Gastroesophageal sphincter (tissue), 4 donors: ENCODE measurements around the gene ABHD12. TPM values are rescaled to one million over a fixed set of nuclear protein-coding genes. Genes with fewer than 3 reads are reported as not detected.
A peak's percentile ranks its signal among the peaks of the same experiment; 100 is the strongest.

Experiments used
- ATAC-seq: fragments of 150-250 bp; one replicate; pipeline ENCODE4 v1.9.1; 2016; ENCODE audit warnings: mild to moderate bottlenecking, moderate library complexity
- H3K27ac ChIP-seq, 4 donors: fragments of 200-600 bp; sonication (generic) in 3 of 4; 1 replicate in 3 of 4; 2 replicates in 1 of 4; pipeline ENCODE4 v1.5.1; 2016 to 2019
- H3K27me3 ChIP-seq: fragments of 200-600 bp; sonication (generic); one replicate; pipeline ENCODE4 v1.5.1; 2019
- H3K36me3 ChIP-seq, 2 donors: fragments of 200-600 bp; sonication (generic); one replicate each; pipeline ENCODE4 v1.5.1; 2019; ENCODE audit warnings: control low read depth in 1 of 2
- H3K4me1 ChIP-seq, 3 donors: fragments of 200-600 bp; sonication (generic); 1 replicate in 2 of 3; 2 replicates in 1 of 3; pipeline ENCODE4 v1.5.1; 2016 to 2019; ENCODE audit warnings: control low read depth in 2 of 3
- H3K4me3 ChIP-seq, 2 donors: fragments of 200-600 bp; sonication (generic); one replicate each; pipeline ENCODE4 v1.5.1; 2019; ENCODE audit warnings: mild to moderate bottlenecking in 1 of 2, moderate library complexity in 1 of 2
- H3K9me3 ChIP-seq, 3 donors: fragments of 200-600 bp; sonication (generic); one replicate each; pipeline ENCODE4 v1.5.1; 2017 to 2019; ENCODE audit warnings: control low read depth in 2 of 3
- CTCF ChIP-seq, 4 experiments: fragments of 200-600 bp in 2 of 4; fragments of 450-650 bp in 2 of 4; sonication (generic) in 1 of 4; IDR thresholded peaks; one replicate each; pipeline ENCODE4 v1.5.1; 2017 to 2019; ENCODE audit warnings: antibody characterized with exemption in 4 of 4, mild to moderate bottlenecking in 2 of 4, moderate library complexity in 2 of 4
- EP300 ChIP-seq: sonication (generic); formaldehyde crosslinking; IDR thresholded peaks from one replicate; pipeline ENCODE4 v1.6.1; 2017; ENCODE audit warnings: antibody characterized with exemption, mild to moderate bottlenecking
- POLR2A ChIP-seq, 2 donors: fragments of 450-650 bp; IDR thresholded peaks; one replicate each; pipeline ENCODE4 v1.6.1; 2017; ENCODE audit warnings: antibody characterized with exemption in 2 of 2, mild to moderate bottlenecking in 2 of 2, moderate library complexity in 1 of 2
- POLR2AphosphoS5 ChIP-seq: sonication (generic); formaldehyde crosslinking; IDR thresholded peaks from one replicate; pipeline ENCODE4 v1.6.1; 2017; ENCODE audit warnings: antibody characterized with exemption
- WGBS, 2 donors: methylation state at CpG; one replicate each; pipeline ENCODE4 v1.1.5; 2018; ENCODE audit warnings: low coverage in 1 of 2; 5-methylcytosine and 5-hydroxymethylcytosine counted together
- total RNA-seq, 4 donors: library from RNA; depleted of rRNA; stranded (reverse); fragments of >200 nt; gene quantifications; one replicate each; pipeline ENCODE4 v1.1.0, GENCODE V29; 2016

ABHD12 gene
- 10 to 100 TPM; 19.2 to 45.9 (median 39.3) TPM for total RNA-seq

DNA sequence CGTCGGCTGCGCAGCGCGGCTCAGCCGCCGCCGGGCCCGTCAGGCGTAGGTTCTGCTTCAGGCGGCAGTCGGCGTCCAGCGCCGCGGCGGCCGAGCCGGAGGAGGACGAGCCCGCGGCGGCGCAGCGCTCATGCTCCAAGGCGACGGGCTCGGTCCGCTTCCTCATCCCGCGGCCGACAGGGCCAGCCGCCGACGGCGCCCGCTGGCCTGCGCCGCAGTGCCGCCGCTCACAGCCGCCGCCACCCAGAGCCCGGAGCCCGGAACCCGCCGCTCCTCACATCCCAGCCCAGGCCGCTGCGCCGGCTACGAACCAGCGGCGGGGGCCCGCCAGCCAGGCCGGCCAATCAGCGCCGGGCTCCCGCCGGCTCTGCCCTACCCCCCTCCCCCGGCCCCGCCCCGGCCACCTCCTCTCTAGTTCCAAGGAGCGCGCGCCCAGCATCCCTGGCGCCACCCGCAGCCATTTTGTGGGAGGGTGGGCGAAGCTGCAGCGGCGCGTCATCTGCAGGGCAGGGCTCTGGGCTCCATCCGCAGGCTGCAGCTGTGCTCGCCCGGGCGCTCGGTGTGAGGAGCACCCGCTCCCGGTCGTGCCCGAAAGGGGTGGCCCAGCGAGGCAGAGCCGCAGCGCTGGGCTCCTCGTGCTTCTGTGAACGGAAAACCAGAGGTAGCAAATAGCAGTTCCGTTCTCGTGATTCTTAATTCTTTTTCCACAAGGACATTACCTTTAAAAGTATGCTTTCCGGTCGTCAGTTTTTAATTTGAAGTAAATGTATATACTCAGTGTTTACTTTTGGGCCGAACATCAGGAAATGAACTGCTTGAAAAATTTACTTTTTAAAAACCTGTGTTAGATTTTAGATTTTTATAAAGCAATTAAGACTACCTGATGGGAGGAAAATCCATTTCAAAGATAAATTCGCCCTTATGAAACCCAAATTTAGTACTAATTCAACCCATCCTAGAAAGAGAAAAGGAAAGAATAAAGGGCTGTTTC is at the start of gene ABHD12:
Gene ABHD12 (minus strand): TSS at position 298 of the 991 bp plus-strand sequence. CDS start 132 bp downstream, at position 166.
- H3K4me3 ChIP-seq: peak within 1 kb of the TSS; percentile 93 to 96
- no peaks in the 10 kb centered on the region for H3K9me3 ChIP-seq
- TF ChIP-seq EP300: no peak
- peak in 1 of 4 experiments; percentile 33 for TF ChIP-seq CTCF (IDR thresholded peaks at IDR 0.05)
- TF ChIP-seq POLR2AphosphoS5: peak; percentile 68
- peak; percentile 82 to 92 for TF ChIP-seq POLR2A (IDR thresholded peaks at IDR 0.05)
- peaks cover 0 to 22% (median 0%) of the 10 kb centered on the region in 3 donors for H3K4me1 ChIP-seq
- WGBS, 2 donors: 0 to 6% methylated on average over 9 to 23 of the region's 91 CpGs
- H3K27ac ChIP-seq: peak within 1 kb of the TSS; percentile 84 to 97 (median 91)
- ATAC-seq: peak; percentile 98
- H3K27me3 ChIP-seq: no peaks in the 10 kb centered on the region
- H3K36me3 ChIP-seq: no peaks in the 10 kb centered on the region

DNA sequence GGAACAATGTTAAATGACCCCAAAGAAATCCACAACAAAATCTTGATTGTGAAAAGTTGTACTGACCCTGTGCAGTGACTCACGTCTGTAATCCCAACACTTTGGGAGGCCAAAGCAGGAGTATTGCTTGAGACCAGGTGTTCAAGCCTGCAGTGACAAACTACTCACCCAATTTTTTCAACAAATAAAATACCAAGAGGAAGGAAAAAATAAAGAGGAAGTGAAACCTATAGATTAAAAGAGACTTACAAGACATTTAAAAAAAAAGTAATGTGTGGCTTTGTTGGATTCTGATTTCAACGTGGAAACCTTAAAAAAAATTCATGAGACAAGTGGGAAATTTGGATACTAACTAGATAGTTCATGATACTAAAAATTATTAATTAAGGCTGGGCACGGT is 48.7 kb upstream of the ABHD12 start:
- no peaks in the 10 kb centered on the region for H3K36me3 ChIP-seq
- no peaks in the 10 kb centered on the region for H3K4me1 ChIP-seq
- H3K4me3 ChIP-seq: no peak overlapping the region
- H3K27ac ChIP-seq: no peak overlapping the region
- TF ChIP-seq EP300 (no peak), POLR2AphosphoS5 (no peak), POLR2A (IDR thresholded peaks at IDR 0.05) (no peak), CTCF (IDR thresholded peaks at IDR 0.05) (no peak)
- no peak for ATAC-seq
- no peaks in the 10 kb centered on the region for H3K27me3 ChIP-seq
- no peaks in the 10 kb centered on the region for H3K9me3 ChIP-seq
- 83 to 89% methylated on average over 2 to 3 of the region's 3 CpGs for WGBS, 2 donors

DNA sequence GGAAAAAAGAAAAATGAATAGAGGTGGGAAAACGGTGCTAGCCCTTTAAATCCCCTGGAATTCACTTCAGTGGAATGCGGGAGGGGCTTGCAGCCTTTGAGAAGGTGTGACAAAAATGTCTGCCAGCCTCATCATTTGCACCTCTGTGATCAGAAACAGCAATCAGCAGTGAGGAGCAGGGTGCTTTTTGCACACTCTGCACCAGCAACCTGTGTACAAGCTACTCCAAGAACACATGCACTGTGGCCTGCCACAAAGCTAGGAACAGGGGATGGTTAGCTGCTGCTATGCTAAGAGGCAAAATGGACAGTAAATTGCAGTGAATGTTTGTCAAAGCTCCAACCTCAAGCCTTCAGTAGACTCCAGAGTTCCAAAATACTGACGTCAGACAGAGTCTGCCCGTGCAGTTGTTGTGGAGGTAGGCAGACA is 46.5 kb upstream of the ABHD12 start:
- 39 to 42% methylated on average over 4 of the region's 4 CpGs for WGBS, 2 donors
- H3K27ac ChIP-seq: no peak overlapping the region
- ATAC-seq: no peak

DNA sequence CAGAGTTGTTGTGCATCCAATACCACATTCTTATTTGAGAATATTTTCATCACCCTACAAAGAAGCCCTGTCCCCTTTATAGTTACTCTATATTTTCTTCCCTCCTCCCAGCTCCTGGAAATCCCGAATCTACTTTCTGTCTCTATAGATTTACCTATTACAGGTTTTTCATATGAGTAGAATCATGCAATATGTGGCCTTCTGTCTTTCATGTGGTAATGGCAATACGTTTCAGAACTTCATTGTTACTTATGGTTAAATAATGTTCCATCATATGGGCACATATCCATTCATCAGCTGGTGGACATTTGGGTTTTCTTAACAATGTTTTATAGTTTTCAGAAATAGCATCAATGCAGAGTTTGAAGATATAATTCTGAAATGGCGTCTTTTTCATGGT is 33.9 kb upstream of the ABHD12 start:
- Histone ChIP-seq H3K4me1 (no peaks in the 10 kb centered on the region), H3K4me3 (no peak overlapping the region), H3K9me3 (no peaks in the 10 kb centered on the region), H3K27ac (no peak overlapping the region), H3K36me3 (no peaks in the 10 kb centered on the region), H3K27me3 (no peaks in the 10 kb centered on the region)
- no peak for ATAC-seq
- no peak for TF ChIP-seq EP300
- TF ChIP-seq POLR2A (IDR thresholded peaks at IDR 0.05): no peak
- TF ChIP-seq CTCF (IDR thresholded peaks at IDR 0.05): no peak
- no peak for TF ChIP-seq POLR2AphosphoS5
- WGBS, 2 donors: 77 to 98% methylated on average over 3 of the region's 3 CpGs

More for the DNA sequence above, 46.5 kb upstream of the ABHD12 start:
- Histone ChIP-seq H3K4me3 (no peak overlapping the region), H3K4me1 (no peaks in the 10 kb centered on the region), H3K36me3 (no peaks in the 10 kb centered on the region), H3K9me3 (no peaks in the 10 kb centered on the region), H3K27me3 (no peaks in the 10 kb centered on the region)
- TF ChIP-seq EP300 (no peak), POLR2AphosphoS5 (no peak), POLR2A (IDR thresholded peaks at IDR 0.05) (no peak), CTCF (IDR thresholded peaks at IDR 0.05) (no peak)
